HFFc6 (cell line): Measurements from ENCODE around the gene TGFBRAP1. TPM values are rescaled to one million over a fixed set of nuclear protein-coding genes. Genes with fewer than 3 reads are reported as not detected.

Experiments used
- DNase-seq: peaks from one replicate; pipeline ENCODE4 v3.0.0-alpha.2; 2018
- H3K27ac Mint-ChIP-seq: 2 replicates; pipeline ENCODE4 v1.8.0; 2020; ENCODE audit warnings: mild to moderate bottlenecking, mixed read lengths
- H3K27me3 Mint-ChIP-seq: 2 replicates; pipeline ENCODE4 v1.8.0; 2021; ENCODE audit warnings: mild to moderate bottlenecking, moderate library complexity, mixed read lengths; ENCODE audit not compliant: insufficient read depth
- H3K36me3 Mint-ChIP-seq: 2 replicates; pipeline ENCODE4 v1.8.0; 2021; ENCODE audit warnings: low read depth, mixed read lengths
- H3K4me1 Mint-ChIP-seq: 2 replicates; pipeline ENCODE4 v1.8.0; 2020; ENCODE audit warnings: low read depth, mixed read lengths
- H3K4me3 Mint-ChIP-seq: 2 replicates; pipeline ENCODE4 v1.8.0; 2020; ENCODE audit warnings: mild to moderate bottlenecking, moderate library complexity, mixed read lengths
- H3K9me3 Mint-ChIP-seq: 2 replicates; pipeline ENCODE4 v1.8.0; 2020; ENCODE audit warnings: mild to moderate bottlenecking, mixed read lengths
- total RNA-seq, 6 experiments: library from RNA; stranded (reverse); fragmentation: NEBNext Ultra II Directional; extraction: Animal tissue kit (Norgen Biotek cat#: 25700); gene quantifications; 2 replicates in 1 of 6; 3 replicates in 5 of 6; pipeline ENCODE4 v1.2.3, GENCODE V29; 2021
- TF ChIP-seq, protein P1 (sequence below): fragments of 200-600 bp; sonication (generic); IDR thresholded peaks from 2 replicates; pipeline ENCODE4 v1.5.0; 2021; ENCODE audit warnings: antibody characterized with exemption, mild to moderate bottlenecking

Gene TGFBRAP1
- total RNA-seq, 6 experiments from 2014 or later = 18.9 to 22.5 (median 19.8) TPM

DNA sequence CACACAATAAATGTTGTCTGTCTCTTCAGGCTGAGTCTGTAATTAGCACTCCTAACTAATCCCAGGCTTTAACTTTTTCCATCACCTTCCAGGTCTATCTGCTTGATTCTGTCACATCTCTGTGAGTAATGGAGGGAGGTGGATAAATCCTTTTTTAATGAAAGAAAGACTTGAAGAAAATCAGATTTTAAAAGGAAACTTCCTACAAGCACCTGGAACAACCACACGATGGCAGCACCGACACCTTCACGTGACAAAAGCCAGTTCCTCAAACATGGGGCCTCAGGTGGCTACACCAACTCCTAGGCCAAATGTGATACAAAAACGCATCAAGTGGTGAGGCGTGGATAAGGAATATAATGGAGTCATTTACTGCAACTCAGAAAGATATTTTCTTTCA, 41.8 kb downstream of the TGFBRAP1 start:
- Mint-ChIP-seq H3K36me3 (peaks cover 10% of the 10 kb centered on the region), H3K27ac (no peak overlapping the region), H3K4me1 (peaks cover 13% of the 10 kb centered on the region), H3K4me3 (no peak overlapping the region), H3K27me3 (no peaks in the 10 kb centered on the region; the same call in 1 of the 2 replicates), H3K9me3 (no peaks in the 10 kb centered on the region)
- TF ChIP-seq, protein P1, sequence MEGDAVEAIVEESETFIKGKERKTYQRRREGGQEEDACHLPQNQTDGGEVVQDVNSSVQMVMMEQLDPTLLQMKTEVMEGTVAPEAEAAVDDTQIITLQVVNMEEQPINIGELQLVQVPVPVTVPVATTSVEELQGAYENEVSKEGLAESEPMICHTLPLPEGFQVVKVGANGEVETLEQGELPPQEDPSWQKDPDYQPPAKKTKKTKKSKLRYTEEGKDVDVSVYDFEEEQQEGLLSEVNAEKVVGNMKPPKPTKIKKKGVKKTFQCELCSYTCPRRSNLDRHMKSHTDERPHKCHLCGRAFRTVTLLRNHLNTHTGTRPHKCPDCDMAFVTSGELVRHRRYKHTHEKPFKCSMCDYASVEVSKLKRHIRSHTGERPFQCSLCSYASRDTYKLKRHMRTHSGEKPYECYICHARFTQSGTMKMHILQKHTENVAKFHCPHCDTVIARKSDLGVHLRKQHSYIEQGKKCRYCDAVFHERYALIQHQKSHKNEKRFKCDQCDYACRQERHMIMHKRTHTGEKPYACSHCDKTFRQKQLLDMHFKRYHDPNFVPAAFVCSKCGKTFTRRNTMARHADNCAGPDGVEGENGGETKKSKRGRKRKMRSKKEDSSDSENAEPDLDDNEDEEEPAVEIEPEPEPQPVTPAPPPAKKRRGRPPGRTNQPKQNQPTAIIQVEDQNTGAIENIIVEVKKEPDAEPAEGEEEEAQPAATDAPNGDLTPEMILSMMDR = peak; percentile 72
- peak; percentile 15 for DNase-seq

DNA sequence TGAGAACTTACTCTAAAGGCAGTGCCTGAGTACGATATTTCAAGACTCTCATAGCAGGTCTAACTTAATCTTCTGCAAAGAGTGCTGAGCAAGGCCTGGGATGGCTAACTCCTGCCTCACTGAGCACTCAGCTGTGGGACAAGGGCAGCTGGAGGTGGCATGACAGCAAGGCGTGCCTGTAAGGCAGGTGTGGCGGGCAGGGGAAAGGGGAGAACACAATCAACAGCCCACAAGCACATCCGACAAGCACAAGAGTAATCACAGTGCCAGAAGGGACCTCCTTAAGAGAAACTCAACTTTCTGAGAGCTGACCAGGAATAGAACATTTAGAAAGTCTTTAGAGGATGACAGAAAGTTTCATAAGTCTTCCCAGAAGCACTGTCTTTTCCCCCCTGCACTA, 46.0 kb downstream of the TGFBRAP1 start:
- Mint-ChIP-seq H3K27me3 (no peaks in the 10 kb centered on the region; the same call in 1 of the 2 replicates), H3K4me3 (no peak overlapping the region), H3K36me3 (no peaks in the 10 kb centered on the region), H3K27ac (no peak overlapping the region), H3K4me1 (no peaks in the 10 kb centered on the region), H3K9me3 (no peaks in the 10 kb centered on the region)
- no peak for DNase-seq
- TF ChIP-seq, protein P1 = no peak

DNA sequence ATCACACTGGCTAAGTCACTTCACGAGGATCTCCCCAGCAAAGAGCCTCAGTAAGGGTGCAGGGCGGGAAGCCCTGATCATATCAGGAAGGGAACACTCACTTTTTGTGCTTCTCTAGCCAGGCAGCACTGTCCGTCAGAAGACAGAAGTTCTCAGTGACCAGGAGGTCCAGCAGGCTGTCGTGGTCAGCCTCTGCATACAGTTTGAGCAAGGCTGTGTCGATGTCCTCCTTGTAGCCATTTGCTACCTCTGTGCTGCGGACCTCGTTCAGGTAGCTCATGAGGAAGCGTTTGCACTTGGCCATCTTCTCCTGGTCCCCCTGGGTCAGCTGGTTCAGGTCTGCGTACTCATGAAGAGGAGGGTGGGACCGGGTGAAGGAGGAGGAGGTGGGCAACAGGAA, 49.3 kb downstream of the TGFBRAP1 start:
- H3K27ac Mint-ChIP-seq = no peak overlapping the region
- H3K9me3 Mint-ChIP-seq = no peaks in the 10 kb centered on the region
- TF ChIP-seq, protein P1 = no peak
- no peaks in the 10 kb centered on the region for H3K4me1 Mint-ChIP-seq
- no peak for DNase-seq
- no peak overlapping the region for H3K4me3 Mint-ChIP-seq
- no peaks in the 10 kb centered on the region; the same call in 1 of the 2 replicates for H3K36me3 Mint-ChIP-seq
- no peaks in the 10 kb centered on the region; the same call in 1 of the 2 replicates for H3K27me3 Mint-ChIP-seq

DNA sequence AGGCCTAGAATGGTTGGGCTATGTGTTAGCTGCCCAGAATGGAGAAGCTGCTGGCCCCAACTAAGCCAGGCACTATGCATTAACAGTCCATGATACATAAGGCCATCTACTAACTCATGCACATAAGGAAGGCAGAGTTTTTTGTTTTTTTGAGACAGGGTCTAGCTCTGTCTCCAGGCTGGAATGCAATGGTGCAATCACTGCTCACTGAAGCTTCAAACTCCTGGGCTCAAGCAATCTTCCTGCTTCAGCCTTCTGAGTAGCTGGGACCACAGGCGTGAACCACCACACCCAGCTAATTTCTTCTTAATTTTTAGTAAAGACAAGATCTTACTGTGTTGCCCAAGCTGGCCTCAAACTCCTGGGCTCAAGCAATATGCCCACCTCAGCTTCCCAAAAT, 50.4 kb downstream of the TGFBRAP1 start:
- TF ChIP-seq, protein P1 = no peak
- no peaks in the 10 kb centered on the region; the same call in 1 of the 2 replicates for H3K27me3 Mint-ChIP-seq
- H3K4me3 Mint-ChIP-seq = no peak overlapping the region
- no peaks in the 10 kb centered on the region for H3K9me3 Mint-ChIP-seq
- DNase-seq = no peak
- H3K27ac Mint-ChIP-seq = no peak overlapping the region
- H3K36me3 Mint-ChIP-seq = no peaks in the 10 kb centered on the region; the same call in 1 of the 2 replicates
- H3K4me1 Mint-ChIP-seq = no peaks in the 10 kb centered on the region

DNA sequence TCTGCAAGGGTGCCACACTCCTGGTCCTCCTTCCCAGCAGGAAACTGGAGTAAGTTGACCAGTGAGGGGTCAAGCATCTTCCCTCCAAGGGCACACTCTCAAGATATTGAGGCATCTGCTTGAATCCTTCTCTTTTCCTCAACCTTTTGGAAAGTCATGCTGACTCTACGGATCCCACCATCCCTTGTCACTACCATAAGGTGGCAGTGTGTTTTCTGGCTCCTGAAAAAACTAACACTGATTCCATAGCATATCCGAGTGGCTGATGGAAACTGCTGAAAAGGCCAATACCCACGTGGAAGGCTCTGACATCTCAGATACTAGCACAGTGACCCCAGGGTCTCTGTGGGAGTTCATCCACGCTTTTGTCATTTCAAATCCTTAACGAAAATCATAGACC, 50.9 kb downstream of the TGFBRAP1 start:
- Mint-ChIP-seq H3K27ac (no peak overlapping the region), H3K27me3 (no peaks in the 10 kb centered on the region; the same call in 1 of the 2 replicates), H3K36me3 (no peaks in the 10 kb centered on the region; the same call in 1 of the 2 replicates), H3K9me3 (no peaks in the 10 kb centered on the region), H3K4me1 (no peaks in the 10 kb centered on the region), H3K4me3 (no peak overlapping the region)
- TF ChIP-seq, protein P1 = no peak; the same call in 1 of the 2 replicates
- DNase-seq = no peak

DNA sequence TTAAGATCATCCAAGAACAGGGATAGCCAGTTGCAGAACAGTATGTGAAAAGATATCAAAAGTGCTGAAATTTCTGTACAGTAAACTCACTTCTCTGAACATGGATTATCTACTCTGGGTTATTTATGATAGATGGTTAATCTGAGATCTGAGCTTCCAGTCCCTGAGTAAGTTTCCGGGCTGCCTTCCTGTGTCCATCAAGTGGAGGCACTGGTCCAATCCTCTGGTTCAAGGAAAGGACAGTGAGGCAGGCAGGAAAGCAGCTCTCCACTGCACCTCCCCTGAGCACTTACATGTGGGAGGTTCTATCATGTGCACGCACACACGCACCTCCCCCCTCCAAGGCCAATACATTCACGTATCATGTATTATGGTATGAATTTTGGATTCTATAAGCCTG, 55.5 kb downstream of the TGFBRAP1 start:
- H3K27me3 Mint-ChIP-seq = no peaks in the 10 kb centered on the region
- no peak overlapping the region for H3K4me3 Mint-ChIP-seq
- TF ChIP-seq, protein P1 = no peak
- no peaks in the 10 kb centered on the region for H3K4me1 Mint-ChIP-seq
- no peak overlapping the region for H3K27ac Mint-ChIP-seq
- H3K9me3 Mint-ChIP-seq = no peaks in the 10 kb centered on the region
- peaks cover 5% of the 10 kb centered on the region for H3K36me3 Mint-ChIP-seq
- no peak for DNase-seq
